Measurements from ENCODE around the gene BBIP1. TPM values are rescaled to one million over a fixed set of nuclear protein-coding genes. Genes with fewer than 3 reads are reported as not detected.

Gene BBIP1
- total RNA-seq, 4 donors from 2014 or later, result 8.9 to 15.3 (median 11.7) TPM

DNA sequence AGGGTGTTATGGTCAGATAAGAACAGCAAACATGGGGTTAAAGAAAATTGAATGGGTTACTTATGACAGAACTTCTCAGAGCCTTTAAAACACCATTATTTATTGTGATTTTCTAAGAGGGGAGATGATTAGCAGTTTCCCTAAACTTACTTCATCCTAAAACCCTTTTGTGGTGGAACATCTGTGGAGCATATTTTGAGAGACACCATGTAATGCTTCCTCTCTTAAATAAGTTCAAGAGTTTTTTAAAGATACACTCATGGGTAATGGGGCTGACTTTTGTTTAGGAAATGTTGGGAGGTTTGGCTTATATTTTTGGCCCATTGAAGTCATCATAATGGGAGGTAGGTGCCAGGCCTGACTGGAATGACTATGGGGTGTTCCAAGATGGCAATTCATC is 55.6 kb downstream of the BBIP1 start:
- DNase-seq (no peak), ATAC-seq (no peak)
- Histone ChIP-seq H3K27me3 (no peaks in the 10 kb centered on the region), H3K4me1 (peaks cover 17 to 31% of the 10 kb centered on the region in 2 donors), H3K27ac (no peak overlapping the region), H3K9me3 (no peaks in the 10 kb centered on the region), H3K36me3 (no peaks in the 10 kb centered on the region), H3K4me3 (no peak overlapping the region)
- in situ Hi-C loops (cut with MboI; ENCODE audit: low sequenced_read_pairs in 4 of 4) (no loop called here), intact Hi-C loops (cut with DNase I; ENCODE audit: low total_unique reads) (no loop called here)
- TF ChIP-seq POLR2A (IDR thresholded peaks at IDR 0.05), result no peak
- TF ChIP-seq, protein P1, sequence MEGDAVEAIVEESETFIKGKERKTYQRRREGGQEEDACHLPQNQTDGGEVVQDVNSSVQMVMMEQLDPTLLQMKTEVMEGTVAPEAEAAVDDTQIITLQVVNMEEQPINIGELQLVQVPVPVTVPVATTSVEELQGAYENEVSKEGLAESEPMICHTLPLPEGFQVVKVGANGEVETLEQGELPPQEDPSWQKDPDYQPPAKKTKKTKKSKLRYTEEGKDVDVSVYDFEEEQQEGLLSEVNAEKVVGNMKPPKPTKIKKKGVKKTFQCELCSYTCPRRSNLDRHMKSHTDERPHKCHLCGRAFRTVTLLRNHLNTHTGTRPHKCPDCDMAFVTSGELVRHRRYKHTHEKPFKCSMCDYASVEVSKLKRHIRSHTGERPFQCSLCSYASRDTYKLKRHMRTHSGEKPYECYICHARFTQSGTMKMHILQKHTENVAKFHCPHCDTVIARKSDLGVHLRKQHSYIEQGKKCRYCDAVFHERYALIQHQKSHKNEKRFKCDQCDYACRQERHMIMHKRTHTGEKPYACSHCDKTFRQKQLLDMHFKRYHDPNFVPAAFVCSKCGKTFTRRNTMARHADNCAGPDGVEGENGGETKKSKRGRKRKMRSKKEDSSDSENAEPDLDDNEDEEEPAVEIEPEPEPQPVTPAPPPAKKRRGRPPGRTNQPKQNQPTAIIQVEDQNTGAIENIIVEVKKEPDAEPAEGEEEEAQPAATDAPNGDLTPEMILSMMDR (IDR thresholded peaks at IDR 0.05 in 4 of 5, conservative IDR thresholded peaks at IDR 0.05 in 1 of 5), result no peak

DNA sequence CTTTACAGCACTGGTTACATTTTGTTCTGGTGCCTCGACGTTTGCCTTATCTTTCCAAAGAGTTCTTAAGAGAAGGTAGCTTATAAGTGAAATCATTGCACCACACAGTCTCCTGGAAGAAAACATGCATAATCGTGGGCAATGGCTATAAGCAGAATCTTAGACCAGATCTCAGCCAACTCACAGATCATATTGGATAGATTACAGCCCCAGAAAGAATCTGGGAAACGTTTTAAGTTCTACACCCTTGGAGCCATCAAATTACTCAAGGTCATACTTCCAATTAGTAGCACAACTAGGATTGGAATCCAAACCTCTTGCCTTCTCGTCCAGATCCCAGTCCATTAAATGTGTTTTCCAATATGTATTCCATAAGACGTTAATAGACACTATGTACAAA is 56.0 kb downstream of the BBIP1 start:
- intact Hi-C loops (cut with DNase I; ENCODE audit: low total_unique reads) (no loop called here), in situ Hi-C loops (cut with MboI; ENCODE audit: low sequenced_read_pairs in 4 of 4) (no loop called here)
- no peaks in the 10 kb centered on the region for H3K36me3 ChIP-seq
- DNase-seq (no peak), ATAC-seq (no peak)
- no peaks in the 10 kb centered on the region for H3K9me3 ChIP-seq
- TF ChIP-seq POLR2A (IDR thresholded peaks at IDR 0.05), result no peak
- TF ChIP-seq, protein P1 (IDR thresholded peaks at IDR 0.05 in 4 of 5, conservative IDR thresholded peaks at IDR 0.05 in 1 of 5), result no peak
- H3K27me3 ChIP-seq, result no peaks in the 10 kb centered on the region
- H3K4me3 ChIP-seq, result no peak overlapping the region
- H3K4me1 ChIP-seq, result peaks cover 17 to 31% of the 10 kb centered on the region in 2 donors
- H3K27ac ChIP-seq, result no peak overlapping the region

DNA sequence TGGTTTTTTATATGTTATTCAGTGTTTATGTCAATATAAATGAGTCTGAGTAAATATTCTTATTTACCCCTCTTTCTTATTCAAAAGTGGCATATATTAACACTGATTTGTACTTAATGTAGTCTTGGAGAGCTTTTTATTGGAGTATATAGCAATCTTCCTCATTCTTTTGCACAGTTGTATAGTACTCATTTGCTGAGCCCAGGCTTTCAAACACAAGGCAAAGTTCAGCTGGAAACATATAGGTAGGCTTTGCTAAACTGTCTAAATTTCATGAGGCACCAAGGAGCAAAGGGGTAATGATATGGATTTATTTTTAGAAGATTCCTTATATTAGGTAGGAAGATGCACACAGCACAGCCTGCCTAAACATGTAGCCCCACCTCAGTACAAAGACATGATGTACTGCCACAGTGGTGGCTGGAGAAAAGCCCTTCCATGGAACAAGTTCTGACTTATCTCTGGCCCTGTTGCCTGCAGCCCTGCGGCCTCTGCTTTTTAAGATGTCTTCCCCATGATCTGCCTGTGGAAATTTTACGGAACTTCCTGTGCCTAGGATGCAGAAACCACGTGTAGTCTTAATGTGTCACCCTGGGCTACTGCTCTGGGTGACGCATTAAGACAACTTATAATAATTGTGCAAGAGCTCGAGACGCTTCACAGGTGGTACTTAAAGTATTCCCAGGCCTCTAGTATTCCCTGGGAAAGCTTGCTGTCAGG is 56.9 kb downstream of the BBIP1 start:
- ATAC-seq (no peak), DNase-seq (no peak)
- no peak overlapping the region for H3K27ac ChIP-seq
- H3K4me3 ChIP-seq, result no peak overlapping the region
- intact Hi-C loops (cut with DNase I; ENCODE audit: low total_unique reads) (no loop called here), in situ Hi-C loops (cut with MboI; ENCODE audit: low sequenced_read_pairs in 4 of 4) (no loop called here)
- H3K27me3 ChIP-seq, result no peaks in the 10 kb centered on the region
- TF ChIP-seq POLR2A (IDR thresholded peaks at IDR 0.05), result no peak
- TF ChIP-seq, protein P1 (IDR thresholded peaks at IDR 0.05 in 4 of 5, conservative IDR thresholded peaks at IDR 0.05 in 1 of 5), result no peak
- H3K36me3 ChIP-seq, result no peaks in the 10 kb centered on the region
- no peaks in the 10 kb centered on the region for H3K9me3 ChIP-seq
- H3K4me1 ChIP-seq, result peaks cover 17 to 31% of the 10 kb centered on the region in 2 donors

DNA sequence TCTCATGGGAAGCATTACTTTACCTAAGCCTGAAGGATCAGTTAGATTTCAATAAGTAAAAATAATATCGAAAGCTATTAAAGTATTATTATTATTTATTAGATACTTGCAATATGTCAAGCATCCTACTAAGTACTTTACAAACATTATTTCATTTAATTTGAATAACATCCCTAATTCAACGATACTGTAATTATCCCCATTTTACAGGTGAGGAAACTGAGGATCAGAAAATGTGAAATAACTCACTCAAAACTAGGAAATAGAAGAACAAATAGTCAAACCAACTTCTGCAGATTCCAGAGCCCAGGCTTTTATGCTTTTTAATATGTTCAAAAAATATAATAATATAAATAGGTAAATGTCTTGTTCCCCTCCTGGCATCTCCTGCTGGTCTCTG is 57.5 kb downstream of the BBIP1 start:
- ATAC-seq, result no peak
- Histone ChIP-seq H3K27me3 (no peaks in the 10 kb centered on the region), H3K27ac (no peak overlapping the region), H3K9me3 (no peaks in the 10 kb centered on the region), H3K36me3 (no peaks in the 10 kb centered on the region), H3K4me3 (no peak overlapping the region), H3K4me1 (peaks cover 17 to 31% of the 10 kb centered on the region in 2 donors)
- DNase-seq, result no peak
- intact Hi-C loops (cut with DNase I; ENCODE audit: low total_unique reads), result no loop called here
- in situ Hi-C loops (cut with MboI; ENCODE audit: low sequenced_read_pairs in 4 of 4), result no loop called here
- TF ChIP-seq, protein P1 (IDR thresholded peaks at IDR 0.05 in 4 of 5, conservative IDR thresholded peaks at IDR 0.05 in 1 of 5), result no peak
- TF ChIP-seq POLR2A (IDR thresholded peaks at IDR 0.05), result no peak
